Neuronal stem cell (in vitro differentiated cells): ENCODE results near the gene PROZ.
A peak's percentile ranks its signal among the peaks of the same experiment; 100 is the strongest.

Source experiments
- DNase-seq: peaks from one replicate; pipeline ENCODE4 v3.0.0-alpha.2; 2013; ENCODE audit warnings: low spot score
- H2AFZ ChIP-seq: one replicate; pipeline ENCODE4 v1.6.1; 2013; ENCODE audit warnings: mild to moderate bottlenecking, low read length, inconsistent platforms
- H2AK5ac ChIP-seq: 2 replicates; pipeline ENCODE4 v1.6.1; 2013; ENCODE audit warnings: low read depth, mild to moderate bottlenecking, inconsistent platforms, low read length, moderate library complexity, mixed read lengths
- H2BK120ac ChIP-seq: 2 replicates; pipeline ENCODE4 v1.6.1; 2013; ENCODE audit warnings: low read depth, mild to moderate bottlenecking, inconsistent platforms, low read length, moderate library complexity, mixed read lengths
- H2BK12ac ChIP-seq: one replicate; pipeline ENCODE4 v1.6.1; 2013; ENCODE audit warnings: low read length, inconsistent platforms
- H2BK15ac ChIP-seq: 2 replicates; pipeline ENCODE4 v1.6.1; 2013; ENCODE audit warnings: mild to moderate bottlenecking, low read length, inconsistent platforms, mixed read lengths
- H2BK5ac ChIP-seq: one replicate; pipeline ENCODE4 v1.6.1; 2013; ENCODE audit warnings: inconsistent platforms, mild to moderate bottlenecking, low read length, moderate library complexity
- H3K14ac ChIP-seq: one replicate; pipeline ENCODE4 v1.6.1; 2013; ENCODE audit warnings: low read length, inconsistent platforms
- H3K18ac ChIP-seq: 2 replicates; pipeline ENCODE4 v1.6.1; 2013; ENCODE audit warnings: low read length, inconsistent platforms
- H3K23ac ChIP-seq: 2 replicates; pipeline ENCODE4 v1.6.1; 2013; ENCODE audit warnings: low read depth, mild to moderate bottlenecking, mixed read lengths, low read length, inconsistent platforms; ENCODE audit not compliant: poor library complexity
- H3K27ac ChIP-seq: replicated peaks from 3 replicates; pipeline ENCODE4 v1.5.1; 2013; ENCODE audit warnings: low read length, inconsistent platforms
- H3K27me3 ChIP-seq, 3 experiments: 2 replicates each; pipeline ENCODE4 v1.6.1; 2013; ENCODE audit warnings: low read length in 3 of 3, mild to moderate bottlenecking in 2 of 3, inconsistent platforms in 1 of 3, low read depth in 1 of 3, mixed read lengths in 1 of 3, moderate library complexity in 1 of 3; ENCODE audit not compliant: control insufficient read depth in 3 of 3, insufficient read depth in 3 of 3
- H3K36me3 ChIP-seq, 2 donors: replicated peaks in 1 of 2; 2 replicates each; pipeline ENCODE4 v1.6.1; 2013; ENCODE audit warnings: low read length in 2 of 2; ENCODE audit not compliant: control insufficient read depth in 2 of 2, insufficient read depth in 2 of 2
- H3K4ac ChIP-seq: 2 replicates; pipeline ENCODE4 v1.6.1; 2013; ENCODE audit warnings: inconsistent platforms, mild to moderate bottlenecking, low read length, moderate library complexity
- H3K4me1 ChIP-seq, 2 donors: 1 replicate in 1 of 2; 2 replicates in 1 of 2; pipeline ENCODE4 v1.6.1; 2013; ENCODE audit warnings: low read length in 2 of 2, low read depth in 1 of 2; ENCODE audit not compliant: control insufficient read depth in 2 of 2, insufficient read depth in 1 of 2
- H3K4me2 ChIP-seq: one replicate; pipeline ENCODE4 v1.6.1; 2013; ENCODE audit warnings: mild to moderate bottlenecking, low read length, inconsistent platforms; ENCODE audit not compliant: insufficient read depth, poor library complexity, severe bottlenecking
- H3K4me3 ChIP-seq, 2 donors: 2 replicates each; pipeline ENCODE4 v1.5.1; 2013; ENCODE audit warnings: low read length in 2 of 2, mild to moderate bottlenecking in 2 of 2, inconsistent platforms in 1 of 2, moderate library complexity in 1 of 2
- H3K79me1 ChIP-seq: one replicate; pipeline ENCODE4 v1.6.1; 2013; ENCODE audit warnings: low read depth, mild to moderate bottlenecking, inconsistent platforms, low read length, moderate library complexity
- H3K9ac ChIP-seq: one replicate; pipeline ENCODE4 v1.6.1; 2013; ENCODE audit warnings: mild to moderate bottlenecking, low read depth, low read length, inconsistent platforms; ENCODE audit not compliant: poor library complexity
- H3K9me3 ChIP-seq, 2 donors: replicated peaks in 1 of 2; 2 replicates each; pipeline versions ENCODE3 to v1.6.1; 2013; ENCODE audit warnings: low read length in 2 of 2, mild to moderate bottlenecking in 2 of 2, inconsistent platforms in 1 of 2, low read depth in 1 of 2, mixed read lengths in 1 of 2, moderate library complexity in 1 of 2; ENCODE audit not compliant: control insufficient read depth in 2 of 2, insufficient read depth in 1 of 2
- H4K8ac ChIP-seq: one replicate; pipeline ENCODE4 v1.6.1; 2013; ENCODE audit warnings: low read depth, mild to moderate bottlenecking, inconsistent platforms, low read length, moderate library complexity
- H4K91ac ChIP-seq: one replicate; pipeline ENCODE4 v1.6.1; 2013; ENCODE audit warnings: low read length, low read depth, mild to moderate bottlenecking, inconsistent platforms; ENCODE audit not compliant: poor library complexity
- WGBS, 2 donors: extraction: QIAGEN DNeasy Blood & Tissue Kit; methylation state at CpG; one replicate each; pipeline ENCODE4 v1.1.7; 2013; ENCODE audit warnings: missing lambda C conversion rate in 2 of 2, mixed read lengths in 1 of 2; ENCODE audit not compliant: insufficient read length in 2 of 2, insufficient replicate concordance in 1 of 2; ENCODE audit errors: extremely low coverage in 2 of 2; 5-methylcytosine and 5-hydroxymethylcytosine counted together

Gene PROZ

GRCh38 chr13:113171250-113172125 is 13.0 kb downstream of the PROZ start:
- no peak overlapping the region for H2BK5ac ChIP-seq

DNA sequence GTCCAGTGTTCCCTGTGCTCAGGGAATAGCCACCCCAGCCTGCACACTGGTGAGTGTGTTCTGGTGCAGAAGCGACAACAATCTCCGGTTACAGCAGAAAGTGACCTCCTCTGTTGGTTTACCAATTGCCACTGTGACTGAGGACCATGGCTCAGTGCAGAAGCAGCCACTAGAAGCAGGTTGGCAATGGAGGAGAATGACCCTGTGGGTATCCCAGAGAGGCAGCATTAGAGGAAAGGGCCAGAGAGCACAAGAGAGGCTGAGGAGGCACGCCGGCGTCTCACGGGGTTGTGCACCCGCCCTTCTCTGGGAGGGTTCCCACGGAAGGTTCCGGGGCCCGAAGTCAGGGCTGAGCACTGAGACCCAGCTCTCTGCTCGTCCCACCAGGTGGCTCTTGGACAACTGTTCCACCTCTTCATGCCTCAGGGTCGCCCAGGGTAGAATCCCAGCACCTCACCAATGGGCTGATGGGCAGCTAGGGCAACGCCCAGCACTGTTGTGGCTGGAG is 14.0 kb downstream of the PROZ start:
- H3K4me2 ChIP-seq: no peak overlapping the region
- H3K4me3 ChIP-seq: no peak overlapping the region
- no peak overlapping the region for H4K8ac ChIP-seq
- no peak overlapping the region for H2BK5ac ChIP-seq
- H2BK15ac ChIP-seq: no peak overlapping the region
- H2AK5ac ChIP-seq: no peak overlapping the region
- H3K79me1 ChIP-seq: no peaks in the 10 kb centered on the region
- peaks cover 0 to 6% of the 10 kb centered on the region in 2 donors for H3K9me3 ChIP-seq
- no peak overlapping the region for H3K18ac ChIP-seq
- peaks cover 0 to 2% of the 10 kb centered on the region in 2 donors for H3K4me1 ChIP-seq
- WGBS, 2 donors: no CpG with 5 or more reads among the region's 13 CpGs
- no peak overlapping the region for H3K9ac ChIP-seq
- H4K91ac ChIP-seq: no peak overlapping the region
- H2BK120ac ChIP-seq: no peak overlapping the region
- no peaks in the 10 kb centered on the region for H3K27me3 ChIP-seq
- H3K36me3 ChIP-seq: peaks cover 24 to 86% of the 10 kb centered on the region in 2 donors
- no peak overlapping the region for H2BK12ac ChIP-seq
- no peak overlapping the region for H2AFZ ChIP-seq
- no peak overlapping the region for H3K27ac ChIP-seq
- no peak for DNase-seq
- no peak overlapping the region for H3K14ac ChIP-seq
- H3K4ac ChIP-seq: no peak overlapping the region
- H3K23ac ChIP-seq: no peak overlapping the region

More at GRCh38 chr13:113171250-113172125, 13.0 kb downstream of the PROZ start:
- no peak overlapping the region for H2BK120ac ChIP-seq
- no peak overlapping the region for H3K4ac ChIP-seq
- H4K8ac ChIP-seq: no peak overlapping the region
- H3K36me3 ChIP-seq: peaks cover 21 to 83% of the 10 kb centered on the region in 2 donors
- WGBS, 2 donors: no CpG with 5 or more reads among the region's 34 CpGs
- no peak overlapping the region for H2BK15ac ChIP-seq
- H2AFZ ChIP-seq: no peak overlapping the region
- peaks cover 0 to 2% of the 10 kb centered on the region in 2 donors for H3K4me1 ChIP-seq
- no peak overlapping the region for H3K18ac ChIP-seq
- H3K27ac ChIP-seq: no peak overlapping the region
- no peak overlapping the region for H4K91ac ChIP-seq
- H3K79me1 ChIP-seq: no peaks in the 10 kb centered on the region
- peak overlapping the region in 1 of 2 donors; percentile 24 for H3K4me3 ChIP-seq
- peaks cover 0 to 11% of the 10 kb centered on the region in 2 donors for H3K9me3 ChIP-seq
- H3K9ac ChIP-seq: no peak overlapping the region
- H3K4me2 ChIP-seq: no peak overlapping the region
- no peak overlapping the region for H3K23ac ChIP-seq
- H2AK5ac ChIP-seq: no peak overlapping the region
- H3K27me3 ChIP-seq: no peaks in the 10 kb centered on the region
- H2BK12ac ChIP-seq: no peak overlapping the region
- no peak overlapping the region for H3K14ac ChIP-seq
- no peak for DNase-seq

DNA sequence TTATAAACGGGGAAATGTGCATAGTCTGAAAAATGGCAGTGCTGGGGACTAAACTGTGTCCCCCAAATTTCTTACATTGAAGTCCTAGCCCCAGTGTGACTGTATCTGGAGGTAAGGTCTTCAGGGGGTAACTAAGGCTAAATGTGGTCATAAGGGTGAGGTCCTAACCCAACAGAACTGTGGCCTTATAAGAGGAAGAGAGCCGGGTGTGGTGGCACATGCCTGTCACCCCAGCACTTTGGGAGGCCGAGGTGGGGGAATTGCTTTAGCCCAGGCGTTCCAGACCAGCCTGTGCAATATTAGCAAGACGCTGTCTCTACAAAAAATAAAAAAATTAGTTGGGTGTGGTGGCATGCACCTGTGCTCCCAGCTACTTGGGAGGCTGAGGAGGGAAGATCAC is 17.8 kb downstream of the PROZ start:
- no peak overlapping the region for H3K9ac ChIP-seq
- no peaks in the 10 kb centered on the region for H3K27me3 ChIP-seq
- H3K23ac ChIP-seq: peak overlapping the region; percentile 39
- peaks cover 8 to 18% of the 10 kb centered on the region in 2 donors for H3K4me1 ChIP-seq
- no peak overlapping the region for H2BK5ac ChIP-seq
- no peak overlapping the region for H3K4me3 ChIP-seq
- no peak overlapping the region for H4K8ac ChIP-seq
- no peak overlapping the region for H2BK12ac ChIP-seq
- peaks cover 30 to 95% of the 10 kb centered on the region in 2 donors for H3K36me3 ChIP-seq
- no peak overlapping the region for H4K91ac ChIP-seq
- H3K27ac ChIP-seq: no peak overlapping the region
- no peak overlapping the region for H2AK5ac ChIP-seq
- no peak overlapping the region for H2BK120ac ChIP-seq
- DNase-seq: no peak
- no peak overlapping the region for H3K4ac ChIP-seq
- no peaks in the 10 kb centered on the region for H3K79me1 ChIP-seq
- H3K9me3 ChIP-seq: no peaks in the 10 kb centered on the region
- H3K4me2 ChIP-seq: no peak overlapping the region
- H3K14ac ChIP-seq: no peak overlapping the region
- no peak overlapping the region for H2BK15ac ChIP-seq
- no CpG with 5 or more reads among the region's 5 CpGs for WGBS, 2 donors
- H3K18ac ChIP-seq: no peak overlapping the region
- no peak overlapping the region for H2AFZ ChIP-seq

DNA sequence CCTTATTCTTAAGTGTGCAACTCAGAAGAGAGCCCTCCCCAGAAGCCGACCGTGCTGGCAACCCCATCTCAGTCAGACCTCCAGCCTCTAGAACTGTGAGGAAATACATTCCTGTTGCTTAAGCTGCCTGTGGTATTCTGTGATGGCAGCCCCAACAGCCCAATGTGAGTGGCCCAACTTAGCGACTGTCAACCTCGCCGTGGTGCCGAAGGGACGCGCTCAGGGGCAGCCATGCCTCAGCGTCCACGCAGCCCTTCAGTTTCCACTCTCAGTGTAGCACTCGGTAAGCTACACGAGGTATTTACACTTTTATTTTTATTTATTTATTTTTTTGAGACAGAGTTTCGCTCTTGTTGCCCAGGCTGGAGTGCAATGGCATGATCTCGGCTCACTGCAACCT is 18.4 kb downstream of the PROZ start:
- no peak for DNase-seq

More for the DNA sequence above, 18.4 kb downstream of the PROZ start:
- Histone ChIP-seq H4K8ac (no peak overlapping the region), H3K79me1 (no peaks in the 10 kb centered on the region), H3K4me2 (no peak overlapping the region), H3K23ac (peak overlapping the region; percentile 31), H3K4me3 (no peak overlapping the region), H3K9ac (no peak overlapping the region), H3K9me3 (no peaks in the 10 kb centered on the region), H3K18ac (no peak overlapping the region), H3K4me1 (peaks cover 8 to 18% of the 10 kb centered on the region in 2 donors), H3K27me3 (no peaks in the 10 kb centered on the region), H2BK120ac (no peak overlapping the region), H3K36me3 (peaks cover 27 to 95% of the 10 kb centered on the region in 2 donors), H2BK5ac (no peak overlapping the region), H2AK5ac (no peak overlapping the region), H3K4ac (no peak overlapping the region), H2AFZ (no peak overlapping the region), H4K91ac (no peak overlapping the region), H2BK15ac (no peak overlapping the region), H3K14ac (no peak overlapping the region), H2BK12ac (no peak overlapping the region), H3K27ac (no peak overlapping the region)
- no CpG with 5 or more reads among the region's 14 CpGs for WGBS, 2 donors
